ENCODE results near the gene PIK3C2G. TPM values are rescaled to one million over a fixed set of nuclear protein-coding genes. Genes with fewer than 3 reads are reported as not detected.

The PIK3C2G gene
- total and polyA plus RNA-seq, 2 of the 13 experiments (the other 11 are each of a cell fraction or from before 2014, with no cell fraction given): not detected

GRCh38 chr12:18456344-18456743 lies 195.0 kb downstream of the PIK3C2G start:
- H2AFZ ChIP-seq (ENCODE audit: low read length): no peak overlapping the region
- no peaks in the 10 kb centered on the region for H3K79me2 ChIP-seq (ENCODE audit: insufficient read depth, low read length)
- no peak overlapping the region for H3K9ac ChIP-seq (ENCODE audit: insufficient read depth, low read depth, low read length)
- in situ Hi-C loops (cut with HindIII; ENCODE audit: extremely low pct_ligation_motif_present, low pct_unique_long_range_greater_than_20kb): no loop called here
- H3K36me3 ChIP-seq (replicated peaks in 1 of 2; ENCODE audit: control insufficient read depth in 1 of 2, insufficient read depth in 2 of 2, low read length in 2 of 2): no peaks in the 10 kb centered on the region
- no peak for DNase-seq (ENCODE audit: low spot score)
- intact Hi-C loops (cut with micrococcal nuclease; ENCODE audit: unreplicated experiment): no loop called here
- no peak overlapping the region for H3K27ac ChIP-seq (ENCODE audit: extremely low read length, insufficient read depth, low read length)
- POLR2A ChIA-PET: no interaction called here
- H4K20me1 ChIP-seq (ENCODE audit: insufficient read depth, low read length): no peaks in the 10 kb centered on the region
- no peak for ATAC-seq
- H3K9me3 ChIP-seq (ENCODE audit: low read length): no peaks in the 10 kb centered on the region
- H3K4me2 ChIP-seq (ENCODE audit: low read depth, low read length): no peak overlapping the region
- no peak for FAIRE-seq
- CTCF ChIA-PET (ENCODE audit: low intra/inter-chr PET ratio, low total read pairs): no interaction called here
- no peak for TF ChIP-seq NFIB (CRISPR knock-in tag; IDR thresholded peaks at IDR 0.05; ENCODE audit: borderline replicate concordance)
- TF ChIP-seq SNAI1 (CRISPR knock-in tag; IDR thresholded peaks at IDR 0.05; ENCODE audit: borderline replicate concordance): no peak
- TF ChIP-seq, protein P1, sequence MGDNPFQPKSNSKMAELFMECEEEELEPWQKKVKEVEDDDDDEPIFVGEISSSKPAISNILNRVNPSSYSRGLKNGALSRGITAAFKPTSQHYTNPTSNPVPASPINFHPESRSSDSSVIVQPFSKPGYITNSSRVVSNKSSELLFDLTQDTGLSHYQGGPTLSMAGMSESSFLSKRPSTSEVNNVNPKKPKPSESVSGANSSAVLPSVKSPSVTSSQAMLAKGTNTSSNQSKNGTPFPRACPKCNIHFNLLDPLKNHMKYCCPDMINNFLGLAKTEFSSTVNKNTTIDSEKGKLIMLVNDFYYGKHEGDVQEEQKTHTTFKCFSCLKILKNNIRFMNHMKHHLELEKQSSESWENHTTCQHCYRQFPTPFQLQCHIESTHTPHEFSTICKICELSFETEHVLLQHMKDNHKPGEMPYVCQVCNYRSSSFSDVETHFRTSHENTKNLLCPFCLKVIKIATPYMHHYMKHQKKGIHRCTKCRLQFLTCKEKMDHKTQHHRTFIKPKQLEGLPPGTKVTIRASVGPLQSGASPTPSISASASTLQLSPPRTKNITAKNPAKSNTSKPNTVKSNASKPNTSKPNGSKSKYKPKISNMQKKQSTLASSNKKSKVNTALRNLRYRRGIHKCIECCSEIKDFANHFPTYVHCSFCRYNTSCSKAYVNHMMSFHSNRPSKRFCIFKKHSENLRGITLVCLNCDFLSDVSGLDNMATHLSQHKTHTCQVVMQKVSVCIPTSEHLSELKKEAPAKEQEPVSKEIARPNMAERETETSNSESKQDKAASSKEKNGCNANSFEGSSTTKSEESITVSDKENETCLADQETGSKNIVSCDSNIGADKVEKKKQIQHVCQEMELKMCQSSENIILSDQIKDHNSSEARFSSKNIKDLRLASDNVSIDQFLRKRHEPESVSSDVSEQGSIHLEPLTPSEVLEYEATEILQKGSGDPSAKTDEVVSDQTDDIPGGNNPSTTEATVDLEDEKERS (CRISPR knock-in tag; IDR thresholded peaks at IDR 0.05): no peak
- no peak for TF ChIP-seq ZNF558 (CRISPR knock-in tag; IDR thresholded peaks at IDR 0.05; ENCODE audit: borderline replicate concordance)
- no peak for TF ChIP-seq ZNF746 (CRISPR knock-in tag; IDR thresholded peaks at IDR 0.05)
- no peak for TF ChIP-seq RNF219 (CRISPR knock-in tag; IDR thresholded peaks at IDR 0.05)
- TF ChIP-seq KLF16 (CRISPR knock-in tag; IDR thresholded peaks at IDR 0.05): no peak
- no peak overlapping the region for H3K4me3 ChIP-seq (replicated peaks in 1 of 3; ENCODE audit: insufficient read depth in 1 of 3, low read depth in 2 of 3, low read length in 3 of 3)
- H3K27me3 ChIP-seq (ENCODE audit: control insufficient read depth in 1 of 2, insufficient read depth in 2 of 2, low read length in 2 of 2): no peaks in the 10 kb centered on the region
- no CpG with 5 or more reads among the region's 2 CpGs for WGBS (ENCODE audit: low lambda C conversion rate)
- H3K4me1 ChIP-seq (ENCODE audit: insufficient read depth, low read length): no peaks in the 10 kb centered on the region
- BruUV-seq (replicated peaks): no TSS peak
